ENCODE data around the gene GNPNAT1.

DNA sequence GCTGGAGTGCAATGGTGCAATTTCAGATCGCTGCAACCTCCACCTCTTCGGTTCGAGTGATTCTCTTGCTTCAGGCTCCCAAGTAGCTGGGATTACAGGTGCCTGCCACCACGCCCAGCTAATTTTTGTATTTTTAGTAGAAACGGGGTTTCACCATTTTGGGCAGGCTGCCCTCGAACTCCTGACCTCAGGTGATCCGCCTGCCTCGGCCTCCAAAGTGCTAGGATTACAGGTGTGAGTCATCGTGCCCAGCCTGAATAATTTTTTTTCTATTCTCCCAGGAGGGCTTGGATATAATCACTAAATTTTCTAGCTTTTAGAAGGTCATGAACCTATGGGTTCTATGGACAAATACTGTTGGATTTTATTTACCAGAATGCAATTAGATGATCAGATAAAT lies 44.7 kb upstream of the GNPNAT1 start:
- TF ChIP-seq, protein P1, sequence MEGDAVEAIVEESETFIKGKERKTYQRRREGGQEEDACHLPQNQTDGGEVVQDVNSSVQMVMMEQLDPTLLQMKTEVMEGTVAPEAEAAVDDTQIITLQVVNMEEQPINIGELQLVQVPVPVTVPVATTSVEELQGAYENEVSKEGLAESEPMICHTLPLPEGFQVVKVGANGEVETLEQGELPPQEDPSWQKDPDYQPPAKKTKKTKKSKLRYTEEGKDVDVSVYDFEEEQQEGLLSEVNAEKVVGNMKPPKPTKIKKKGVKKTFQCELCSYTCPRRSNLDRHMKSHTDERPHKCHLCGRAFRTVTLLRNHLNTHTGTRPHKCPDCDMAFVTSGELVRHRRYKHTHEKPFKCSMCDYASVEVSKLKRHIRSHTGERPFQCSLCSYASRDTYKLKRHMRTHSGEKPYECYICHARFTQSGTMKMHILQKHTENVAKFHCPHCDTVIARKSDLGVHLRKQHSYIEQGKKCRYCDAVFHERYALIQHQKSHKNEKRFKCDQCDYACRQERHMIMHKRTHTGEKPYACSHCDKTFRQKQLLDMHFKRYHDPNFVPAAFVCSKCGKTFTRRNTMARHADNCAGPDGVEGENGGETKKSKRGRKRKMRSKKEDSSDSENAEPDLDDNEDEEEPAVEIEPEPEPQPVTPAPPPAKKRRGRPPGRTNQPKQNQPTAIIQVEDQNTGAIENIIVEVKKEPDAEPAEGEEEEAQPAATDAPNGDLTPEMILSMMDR (conservative IDR thresholded peaks at IDR 0.05; ENCODE audit: low read depth, low read length): no peak
- TF ChIP-seq EZH2 (IDR thresholded peaks at IDR 0.05; ENCODE audit: borderline replicate concordance, low read depth, low read length, poor library complexity, severe bottlenecking): no peak

Data from A673 (cell line).